OCI-LY3 (cell line): ENCODE results near the gene FLRT2.

Experiments used
- CTCF ChIP-seq: fragments of 200-600, 300-600 bp; sonication (generic); IDR thresholded peaks from 2 replicates; pipeline ENCODE4 v1.5.1; 2014; ENCODE audit warnings: antibody characterized with exemption, low read length, low read depth
- EZH2phosphoT487 ChIP-seq: fragments of 200-600 bp; shearing (Covaris generic); IDR thresholded peaks from 2 replicates; pipeline ENCODE4 v1.6.1; 2018; ENCODE audit warnings: antibody characterized with exemption, mixed run types, low read depth

- TF ChIP-seq EZH2phosphoT487 = no peak
- no peak for TF ChIP-seq CTCF
Observed at GRCh38 chr14:85662096-85662495, 132.2 kb downstream of the FLRT2 start.
